ENCODE data around the gene VDR.

VDR gene

GRCh38 chr12:47852096-47852571 is 52.7 kb downstream of the VDR start:
- DNase-seq, result peak in 1 of 10 donors; percentile 86
- intact Hi-C loops (cut with DNase I), result no loop called here

- DNase-seq, result peak in 1 of 10 donors; percentile 61
- intact Hi-C loops (cut with DNase I), result no loop called here
Observed at GRCh38 chr12:47851303-47851952, 53.4 kb downstream of the VDR start.

- intact Hi-C loops (cut with DNase I), result no loop called here
- peak in 1 of 10 donors; percentile 34 for DNase-seq
Observed at GRCh38 chr12:47850153-47851084, 54.4 kb downstream of the VDR start.

- intact Hi-C loops (cut with DNase I), result loop anchor here (10.0 kb wide), 1 partner anchor 86 kb away; no protein-coding TSS in a partner anchor
- DNase-seq, result peak in 1 of 10 donors; percentile 15
Observed at GRCh38 chr12:47849261-47849660, 55.5 kb downstream of the VDR start.

- intact Hi-C loops (cut with DNase I), result loop anchor here (10.0 kb wide), 1 partner anchor 86 kb away; no protein-coding TSS in a partner anchor
- DNase-seq, result peak in 1 of 10 donors; percentile 19
Observed at GRCh38 chr12:47848853-47849252, 55.9 kb downstream of the VDR start.

GRCh38 chr12:47846294-47846996 is 58.3 kb downstream of the VDR start:
- intact Hi-C loops (cut with DNase I), result loop anchor here (10.0 kb wide), 1 partner anchor 88 kb away; no protein-coding TSS in a partner anchor
- DNase-seq, result peak in 1 of 10 donors; percentile 48

- DNase-seq, result peak in 1 of 10 donors; percentile 74
Observed at GRCh38 chr12:47845081-47845480, 59.7 kb downstream of the VDR start.

GRCh38 chr12:47844264-47845019 is 60.4 kb downstream of the VDR start:
- intact Hi-C loops (cut with DNase I), result loop anchor here (10.0 kb wide), 1 partner anchor 90 kb away; no protein-coding TSS in a partner anchor

More at GRCh38 chr12:47845081-47845480, 59.7 kb downstream of the VDR start:
- intact Hi-C loops (cut with DNase I), result loop anchor here (10.0 kb wide), 1 partner anchor 90 kb away; no protein-coding TSS in a partner anchor

GRCh38 chr12:47843226-47843980 is 61.4 kb downstream of the VDR start:
- DNase-seq, result peak in 1 of 10 donors; percentile 58
- intact Hi-C loops (cut with DNase I), result loop anchor here (10.0 kb wide), 1 partner anchor 91 kb away; no protein-coding TSS in a partner anchor

More at GRCh38 chr12:47844264-47845019, 60.4 kb downstream of the VDR start:
- DNase-seq, result peak in 6 of 10 donors; percentile 28 to 88 (median 73)

GRCh38 chr12:47842543-47842942 is 62.3 kb downstream of the VDR start:
- intact Hi-C loops (cut with DNase I), result loop anchor here (10.0 kb wide), 1 partner anchor 92 kb away; no protein-coding TSS in a partner anchor
- DNase-seq, result peak in 1 of 10 donors; percentile 71

- DNase-seq, result peak in 1 of 10 donors; percentile 49
- intact Hi-C loops (cut with DNase I), result loop anchor here (10.0 kb wide), 1 partner anchor 93 kb away; no protein-coding TSS in a partner anchor
Observed at GRCh38 chr12:47841910-47842309, 62.9 kb downstream of the VDR start.

- DNase-seq, result no peak
- intact Hi-C loops (cut with DNase I), result loop anchor here (10.0 kb wide), 1 partner anchor 93 kb away; no protein-coding TSS in a partner anchor
Observed at GRCh38 chr12:47841501-47841900, 63.3 kb downstream of the VDR start.

GRCh38 chr12:47840571-47840970 is 64.2 kb downstream of the VDR start:
- DNase-seq, result no peak
- intact Hi-C loops (cut with DNase I), result loop anchor here (10.0 kb wide), 1 partner anchor 94 kb away; no protein-coding TSS in a partner anchor

- peak in 1 of 10 donors; percentile 71 for DNase-seq
- intact Hi-C loops (cut with DNase I), result loop anchor here (2.0 to 5.0 kb wide), 2 partner anchors 43 to 187 kb away; no protein-coding TSS in a partner anchor
Observed at GRCh38 chr12:47839214-47839876, 65.4 kb downstream of the VDR start.

- intact Hi-C loops (cut with DNase I), result loop anchor here (1.0 to 5.0 kb wide), 3 partner anchors 42 to 186 kb away; no protein-coding TSS in a partner anchor
- peak in 4 of 10 donors; percentile 31 to 74 (median 46) for DNase-seq
Observed at GRCh38 chr12:47838286-47838931, 66.4 kb downstream of the VDR start.

GRCh38 chr12:47837190-47838171 is 67.3 kb downstream of the VDR start:
- intact Hi-C loops (cut with DNase I), result loop anchor here (1.0 to 5.0 kb wide), 3 partner anchors 41 to 185 kb away; no protein-coding TSS in a partner anchor
- DNase-seq, result peak in 7 of 10 donors; percentile 58 to 93 (median 71)

All from posterior cingulate gyrus (tissue), 11 donors.